NK-92 (cell line): ENCODE measurements around the gene IREB2.
"Not testable (repeated sequence)": the region's sequence is repeated elsewhere in the genome, so short reads cannot be mapped to it uniquely, and the experiment has no call there.

Experiments used
- DNase-seq: peaks from one replicate; lab custom pipeline; 2025; ENCODE audit not compliant: unreplicated experiment; lab: John Stamatoyannopoulos, UW

The IREB2 gene

DNA sequence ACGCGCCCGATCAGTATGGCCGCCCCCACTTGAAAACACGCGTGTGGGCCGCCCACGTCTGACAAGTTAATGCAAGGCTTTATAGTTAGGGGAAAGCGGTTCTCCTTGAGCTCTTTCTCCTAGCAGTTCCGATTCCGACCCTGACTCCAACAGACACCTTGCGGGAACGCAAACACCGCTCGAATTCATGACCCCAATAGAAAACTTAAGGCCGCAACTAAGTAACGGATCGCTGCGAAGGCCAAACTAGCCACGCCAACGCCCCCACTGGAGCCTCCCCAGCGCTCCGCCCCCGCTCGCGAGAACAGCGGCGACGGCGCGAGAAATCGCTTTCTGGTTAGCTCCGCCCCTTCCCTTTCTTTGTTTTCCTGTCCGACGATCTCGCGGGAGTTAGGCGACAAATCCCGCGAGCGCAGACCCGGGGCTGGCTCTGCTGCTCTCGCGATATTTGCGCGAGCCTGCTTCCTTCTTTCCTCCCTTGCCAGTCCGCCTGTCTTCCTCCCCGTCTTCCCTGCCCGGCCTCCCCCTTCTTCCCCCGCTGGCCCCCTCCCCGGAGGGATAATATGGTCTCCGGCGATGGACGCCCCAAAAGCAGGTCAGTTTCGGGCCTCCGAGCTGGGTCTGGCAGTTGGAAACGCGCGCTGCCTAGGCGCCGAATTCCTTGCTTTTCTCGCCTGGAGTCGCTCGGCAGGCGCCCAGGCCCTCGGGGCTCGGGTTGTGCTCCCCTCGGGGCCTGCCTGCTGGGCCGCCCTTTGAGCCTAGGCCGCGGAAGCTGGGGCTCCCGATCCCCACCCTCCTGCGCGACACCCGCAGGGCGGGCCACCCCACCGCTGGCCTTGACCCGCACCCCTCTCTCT is at the start of gene IREB2:
Gene IREB2, plus strand, starts transcription at position 455 of the 857 bp plus-strand sequence. Its CDS starts 122 bp downstream, at position 577.
- peak; percentile 87 for DNase-seq

GRCh38 chr15:78388865-78389264 is 49.2 kb upstream of the IREB2 start:
- no peak for DNase-seq

GRCh38 chr15:78389322-78389721 is 48.7 kb upstream of the IREB2 start:
- no peak for DNase-seq

DNA sequence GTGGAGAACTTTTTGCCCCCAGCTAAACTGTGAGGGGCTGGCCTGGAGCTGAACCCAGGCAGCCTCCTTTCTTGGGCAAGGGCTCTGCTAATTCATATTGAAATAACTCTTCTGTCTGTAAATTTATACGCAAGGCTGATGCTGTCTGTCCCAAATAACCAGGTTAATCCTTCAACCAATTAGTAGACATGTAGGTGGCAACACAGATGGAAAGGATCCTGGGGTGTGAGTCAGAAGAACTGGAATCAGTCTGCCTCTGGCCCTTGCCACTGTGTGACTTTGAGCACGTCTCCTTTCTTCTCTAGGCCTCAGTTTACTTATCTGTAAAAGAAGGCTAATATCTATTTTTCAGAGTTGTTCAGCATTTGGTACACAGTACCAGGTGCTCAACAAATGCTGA is 48.3 kb upstream of the IREB2 start:
- no peak for DNase-seq

GRCh38 chr15:78390242-78390641 is 47.8 kb upstream of the IREB2 start:
- no peak for DNase-seq

GRCh38 chr15:78390826-78391225 is 47.2 kb upstream of the IREB2 start:
- DNase-seq, result no peak

DNA sequence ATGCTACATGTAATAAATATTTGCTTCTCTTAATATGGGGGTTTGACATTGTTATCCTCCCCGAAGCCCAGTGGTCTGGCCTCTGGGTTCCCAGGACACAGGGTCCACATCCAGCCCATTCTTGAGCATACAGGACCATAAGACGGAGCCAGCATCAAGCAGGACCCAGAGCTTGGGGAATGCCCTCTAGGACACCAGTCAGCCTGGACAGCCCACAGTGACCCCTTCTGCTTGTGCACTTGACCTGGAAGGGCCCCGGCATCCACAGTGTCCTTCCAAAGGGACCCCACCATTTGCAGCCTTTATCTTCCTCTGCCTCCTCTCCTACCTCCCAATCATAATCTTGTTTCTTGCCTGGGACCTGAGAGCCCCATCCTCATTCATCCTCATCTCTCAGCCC is 46.2 kb upstream of the IREB2 start:
- DNase-seq, result no peak

DNA sequence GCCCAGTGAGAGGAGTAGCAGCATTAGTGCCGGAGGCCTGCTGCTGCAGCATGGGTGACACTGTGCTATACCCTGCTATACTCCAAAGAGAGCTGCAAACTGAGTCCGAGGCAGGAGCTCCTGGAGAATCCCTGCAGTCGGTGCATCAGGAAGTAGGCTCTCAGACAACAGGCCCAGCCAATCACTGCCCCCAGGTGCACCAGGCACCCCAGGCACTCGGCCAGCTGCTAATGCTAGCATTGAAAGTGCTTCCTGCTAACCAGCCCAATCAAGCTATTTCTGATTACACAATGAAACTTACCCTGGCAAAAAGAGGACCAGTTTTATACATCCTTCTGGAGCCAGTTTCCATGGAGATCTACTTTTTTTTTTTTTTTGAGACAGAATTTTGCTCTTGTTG is 45.6 kb upstream of the IREB2 start:
- DNase-seq, result no peak

DNA sequence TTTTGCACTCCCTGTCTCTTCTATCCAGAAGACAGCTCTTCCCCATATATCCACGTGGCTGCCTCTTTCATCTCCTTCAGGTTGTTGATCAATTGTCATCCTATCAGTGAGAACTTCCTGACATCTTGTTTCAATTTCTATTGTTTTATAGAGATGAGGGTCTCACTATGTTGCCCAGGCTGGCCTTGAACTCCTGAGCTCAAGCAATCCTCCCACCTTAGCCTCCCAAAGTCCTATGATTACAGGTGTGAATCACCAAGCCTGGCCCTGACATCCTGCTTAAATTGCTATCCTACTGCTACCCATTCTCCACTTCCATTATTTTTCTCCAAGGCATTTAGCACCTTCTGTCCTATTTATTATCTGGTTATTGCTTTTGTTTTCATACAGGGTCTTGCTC is 44.9 kb upstream of the IREB2 start:
- no peak for DNase-seq

DNA sequence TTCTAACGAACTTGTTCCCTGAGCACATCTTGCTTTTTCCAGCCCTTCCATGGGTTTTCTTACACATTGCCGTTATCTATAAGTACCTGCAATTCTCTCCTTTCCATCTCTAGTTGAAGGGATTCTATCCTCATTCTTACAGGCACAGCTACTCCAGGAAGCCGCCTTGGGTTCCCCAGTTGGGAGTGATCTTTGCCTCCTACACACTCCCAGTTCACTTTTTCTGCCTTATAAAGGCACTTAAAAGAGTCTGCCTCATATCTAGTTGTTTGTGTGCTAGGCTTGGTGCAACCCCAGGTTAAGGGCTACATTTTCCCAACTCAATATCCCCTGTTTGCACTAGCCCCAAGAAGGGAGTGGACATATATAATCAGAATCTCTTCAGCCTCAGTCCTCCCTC is 44.0 kb upstream of the IREB2 start:
- no peak for DNase-seq

DNA sequence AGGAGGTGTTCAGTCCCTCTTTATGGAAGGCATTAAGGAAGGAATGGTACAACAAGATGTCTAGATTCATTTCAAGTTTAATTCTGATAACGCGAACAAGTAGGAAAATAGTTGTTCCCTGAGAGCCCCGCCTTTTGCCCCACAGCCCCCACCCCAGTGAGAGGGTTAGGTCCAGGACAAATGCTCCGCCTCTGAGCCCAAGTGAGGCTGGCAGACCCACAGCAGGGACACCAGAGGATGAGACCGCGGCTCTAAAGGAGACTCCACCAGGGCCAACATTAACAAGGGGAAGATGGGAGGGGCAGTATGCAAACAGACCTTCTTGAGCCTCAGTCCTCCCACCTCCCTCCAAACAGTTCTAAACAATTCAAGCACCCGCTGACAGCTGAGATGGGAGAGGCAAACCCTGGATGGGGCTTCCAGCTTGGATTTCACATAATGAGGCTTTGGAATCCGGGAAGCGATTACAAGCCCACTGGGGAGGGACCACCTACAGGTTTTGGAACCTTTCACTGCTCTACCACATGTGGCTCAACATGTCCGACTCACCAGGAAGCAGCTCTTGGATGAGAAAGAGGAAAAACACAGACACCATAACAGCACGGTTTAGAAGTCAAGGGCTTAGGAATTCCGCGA is 42.9 kb upstream of the IREB2 start:
- no peak for DNase-seq

- DNase-seq, result no peak
Measured at GRCh38 chr15:78396186-78396814, 41.7 kb upstream of the IREB2 start.

DNA sequence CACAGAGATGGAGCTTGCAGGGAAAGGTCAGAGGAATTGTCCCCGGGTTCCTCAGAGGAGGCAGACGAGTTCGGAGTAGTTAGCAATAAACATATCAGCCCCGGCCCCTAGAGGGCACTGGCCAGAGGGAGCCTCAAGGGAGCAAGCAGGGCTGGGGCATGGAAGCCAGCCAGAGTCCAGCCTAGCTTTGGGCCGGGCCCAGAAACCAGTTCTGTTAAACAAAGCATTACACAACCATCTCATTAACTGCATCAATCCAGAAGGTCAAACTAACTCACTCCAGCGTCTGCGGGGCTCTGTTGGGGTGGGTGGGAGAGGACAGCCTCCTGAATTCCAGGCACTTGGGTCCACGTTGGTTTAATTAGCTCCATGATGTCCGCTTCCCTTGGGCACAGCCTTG is 41.0 kb upstream of the IREB2 start:
- no peak for DNase-seq

DNA sequence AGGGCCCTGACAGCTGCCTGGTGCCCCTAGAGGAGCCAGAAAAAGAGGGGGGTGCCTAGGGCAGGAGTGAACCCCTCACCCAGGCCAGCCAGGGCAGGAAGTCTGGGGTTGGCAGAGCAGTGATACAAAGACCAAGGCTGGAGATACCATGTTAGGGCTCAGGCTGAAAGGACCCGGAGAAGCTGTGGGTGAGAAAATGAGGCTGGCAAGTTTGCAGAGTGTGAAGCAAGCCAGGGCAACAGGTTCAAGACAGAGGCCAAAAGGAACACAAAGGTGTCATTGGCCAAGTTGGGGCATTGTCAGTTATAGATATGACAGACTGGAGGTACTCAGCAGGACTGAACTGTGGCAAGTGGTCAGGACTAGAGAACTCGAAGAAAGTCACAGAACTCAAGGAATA is 40.6 kb upstream of the IREB2 start:
- no peak for DNase-seq

- DNase-seq, result no peak
Measured at GRCh38 chr15:78398076-78398825, 39.8 kb upstream of the IREB2 start.

GRCh38 chr15:78399091-78399490 is 38.9 kb upstream of the IREB2 start:
- no peak for DNase-seq

GRCh38 chr15:78402061-78402610 is 35.9 kb upstream of the IREB2 start:
- DNase-seq, result no peak

GRCh38 chr15:78404125-78404524 is 33.9 kb upstream of the IREB2 start:
- DNase-seq, result no peak

- not testable (repeated sequence) for DNase-seq
Measured at GRCh38 chr15:78404796-78405195, 33.2 kb upstream of the IREB2 start.

DNA sequence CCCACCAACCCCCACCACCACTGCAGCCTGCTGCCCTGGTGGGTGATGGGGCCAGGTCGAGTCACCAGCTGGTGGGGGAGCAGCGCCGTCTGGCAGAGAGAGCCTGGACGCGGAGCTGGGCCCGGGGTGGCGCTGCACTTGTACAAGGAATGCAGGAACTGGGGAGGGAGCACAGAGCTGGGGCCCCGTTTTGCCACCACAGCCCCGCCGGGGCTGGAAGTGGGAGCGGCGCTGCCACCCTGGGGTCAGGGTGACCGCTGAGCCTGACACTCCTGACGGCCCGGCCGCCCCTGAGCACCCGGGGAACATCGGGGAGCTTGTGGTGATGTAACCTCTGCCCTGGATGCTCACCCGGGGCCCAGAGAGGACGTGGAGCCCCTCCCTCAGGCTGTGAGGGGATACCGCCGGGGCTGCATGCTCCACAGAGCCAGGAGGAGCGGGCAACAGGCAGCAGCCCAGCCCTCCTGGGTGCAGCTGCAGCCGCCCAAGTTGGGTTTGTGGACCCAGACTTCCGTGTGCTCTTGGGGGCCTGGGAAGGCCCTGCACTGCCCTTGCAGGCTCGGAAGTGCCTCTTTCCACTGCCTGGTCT is 32.6 kb upstream of the IREB2 start:
- DNase-seq, result no peak
